KOPT-K1 (cell line): Measurements from ENCODE around the gene CES1.
"Not testable (repeated sequence)": the region's sequence is repeated elsewhere in the genome, so short reads cannot be mapped to it uniquely, and the experiment has no call there.

Experiments used
- H3K27ac ChIP-seq: fragments of 200-600 bp; sonication (generic); 2 replicates; pipeline ENCODE4 v1.5.1; 2016; ENCODE audit warnings: antibody characterized with exemption, mild to moderate bottlenecking, low read depth, low read length; ENCODE audit not compliant: poor library complexity, severe bottlenecking
- H3K36me3 ChIP-seq: fragments of 200-600 bp; sonication (generic); 2 replicates; pipeline ENCODE4 v1.5.1; 2017; ENCODE audit warnings: antibody characterized with exemption, mild to moderate bottlenecking, low read length, moderate library complexity; ENCODE audit not compliant: insufficient read depth
- H3K9me3 ChIP-seq: fragments of 200-600 bp; sonication (generic); 2 replicates; pipeline ENCODE4 v1.5.1; 2017; ENCODE audit warnings: antibody characterized with exemption, low read length, mild to moderate bottlenecking; ENCODE audit not compliant: insufficient read depth, poor library complexity, severe bottlenecking

Gene CES1

GRCh38 chr16:55782091-55782792 is 50.7 kb downstream of the CES1 start:
- not testable (repeated sequence) for H3K27ac ChIP-seq, H3K9me3 ChIP-seq, H3K36me3 ChIP-seq

GRCh38 chr16:55781456-55781855 is 51.4 kb downstream of the CES1 start:
- H3K9me3 ChIP-seq, H3K36me3 ChIP-seq, H3K27ac ChIP-seq: not testable (repeated sequence)

GRCh38 chr16:55780095-55780407 is 52.8 kb downstream of the CES1 start:
- H3K36me3 ChIP-seq, H3K9me3 ChIP-seq, H3K27ac ChIP-seq: not testable (repeated sequence)

- no peaks in the 10 kb centered on the region for H3K36me3 ChIP-seq
- no peaks in the 10 kb centered on the region for H3K9me3 ChIP-seq
- no peak overlapping the region for H3K27ac ChIP-seq
Observed at GRCh38 chr16:55779402-55780094, 53.3 kb downstream of the CES1 start.

GRCh38 chr16:55778757-55779156 is 54.1 kb downstream of the CES1 start:
- H3K27ac ChIP-seq, result no peak overlapping the region
- no peaks in the 10 kb centered on the region for H3K9me3 ChIP-seq
- H3K36me3 ChIP-seq, result no peaks in the 10 kb centered on the region

GRCh38 chr16:55775857-55776256 is 57.0 kb downstream of the CES1 start:
- Histone ChIP-seq H3K36me3 (no peaks in the 10 kb centered on the region), H3K27ac (no peak overlapping the region), H3K9me3 (no peaks in the 10 kb centered on the region)

GRCh38 chr16:55773859-55774549 is 58.9 kb downstream of the CES1 start:
- Histone ChIP-seq H3K9me3 (no peaks in the 10 kb centered on the region), H3K36me3 (no peaks in the 10 kb centered on the region)

GRCh38 chr16:55765161-55765560 is 67.7 kb downstream of the CES1 start:
- Histone ChIP-seq H3K9me3 (no peaks in the 10 kb centered on the region), H3K27ac (no peak overlapping the region), H3K36me3 (no peaks in the 10 kb centered on the region)

More at GRCh38 chr16:55773859-55774549, 58.9 kb downstream of the CES1 start:
- H3K27ac ChIP-seq, result no peak overlapping the region

DNA sequence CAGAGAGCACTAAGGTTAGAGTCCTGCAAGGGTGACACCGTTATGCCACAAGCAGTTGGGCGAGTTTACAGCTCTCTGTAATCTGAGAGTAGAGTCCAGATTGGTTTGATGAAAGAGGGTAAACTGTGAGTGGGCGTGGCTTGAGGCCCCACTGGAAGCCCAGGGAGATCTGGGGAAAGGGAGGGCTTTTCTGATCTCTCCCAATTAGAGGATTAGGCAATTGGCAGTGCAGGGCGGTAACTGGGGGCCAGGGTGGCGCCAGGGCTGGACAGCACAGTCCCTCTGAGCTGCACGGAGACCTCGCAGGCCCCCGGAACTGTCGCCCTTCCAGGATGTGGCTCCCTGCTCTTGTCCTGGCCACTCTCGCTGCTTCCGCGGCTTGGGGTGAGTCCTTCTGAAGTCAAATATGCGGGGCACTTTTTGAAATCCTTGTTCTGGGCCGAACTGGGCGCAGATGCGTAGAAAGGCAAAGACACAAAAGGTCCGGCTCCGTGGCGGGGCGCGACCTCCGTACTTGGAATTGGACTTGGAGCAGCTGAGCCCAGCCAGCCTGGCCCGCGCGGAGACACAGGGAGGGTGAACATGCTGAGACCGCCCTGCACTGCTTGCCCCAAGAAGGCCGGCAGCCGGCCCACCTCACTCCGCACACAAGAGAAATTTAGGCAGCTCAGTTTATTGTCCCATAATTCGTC is 72.4 kb downstream of the CES1 start:
- Histone ChIP-seq H3K9me3 (no peaks in the 10 kb centered on the region), H3K27ac (no peak overlapping the region)

GRCh38 chr16:55759965-55760309 is 73.0 kb downstream of the CES1 start:
- H3K36me3 ChIP-seq, H3K9me3 ChIP-seq, H3K27ac ChIP-seq: not testable (repeated sequence)

More for the DNA sequence above, 72.4 kb downstream of the CES1 start:
- H3K36me3 ChIP-seq, result no peaks in the 10 kb centered on the region

- peaks cover 10% of the 10 kb centered on the region for H3K9me3 ChIP-seq
- not testable (repeated sequence) for H3K27ac ChIP-seq, H3K36me3 ChIP-seq
Observed at GRCh38 chr16:55757595-55758527, 75.0 kb downstream of the CES1 start.

DNA sequence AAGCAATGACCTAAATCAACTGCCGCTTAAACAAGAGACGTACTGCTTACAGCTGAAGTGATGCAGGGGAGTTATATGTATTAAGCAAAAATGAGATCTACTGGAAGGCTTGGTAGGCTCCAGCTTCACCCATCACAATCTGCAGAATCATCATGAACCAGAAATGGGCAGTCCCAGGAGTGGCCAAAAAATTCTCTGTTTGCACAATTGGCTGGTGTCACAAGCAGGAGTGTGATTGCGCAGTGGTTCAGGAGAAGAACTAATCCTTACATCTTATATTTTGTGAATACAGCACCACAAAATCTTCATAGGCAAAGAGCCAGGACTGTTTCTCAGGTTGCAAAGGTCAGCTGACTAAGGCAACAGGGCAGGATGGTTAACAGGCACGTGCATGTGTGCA is 75.9 kb downstream of the CES1 start:
- H3K9me3 ChIP-seq, result peaks cover 15% of the 10 kb centered on the region
- no peak overlapping the region for H3K27ac ChIP-seq

DNA sequence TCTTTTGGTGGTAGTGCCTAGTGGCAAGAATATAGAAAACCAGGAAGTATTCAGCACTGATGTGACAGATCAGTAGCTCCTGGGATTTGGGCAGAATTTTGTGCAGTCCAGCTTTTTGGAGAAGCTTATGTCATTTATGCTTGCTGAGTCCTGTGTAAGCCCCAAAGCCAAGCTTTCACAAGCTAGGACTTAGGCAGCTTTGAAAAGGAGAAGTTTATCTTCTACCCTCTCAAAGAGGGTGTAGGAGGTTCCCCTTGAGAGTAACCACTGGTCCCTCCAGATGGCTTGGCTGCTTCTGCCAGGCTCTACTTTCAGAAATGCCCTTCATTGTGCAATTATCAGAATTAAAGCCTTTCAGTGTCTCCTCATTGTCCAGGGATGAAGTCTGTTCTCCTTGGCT is 78.8 kb downstream of the CES1 start:
- Histone ChIP-seq H3K9me3 (peaks cover 15% of the 10 kb centered on the region), H3K27ac (no peak overlapping the region), H3K36me3 (no peaks in the 10 kb centered on the region)

More for the DNA sequence above, 75.9 kb downstream of the CES1 start:
- H3K36me3 ChIP-seq, result no peaks in the 10 kb centered on the region

DNA sequence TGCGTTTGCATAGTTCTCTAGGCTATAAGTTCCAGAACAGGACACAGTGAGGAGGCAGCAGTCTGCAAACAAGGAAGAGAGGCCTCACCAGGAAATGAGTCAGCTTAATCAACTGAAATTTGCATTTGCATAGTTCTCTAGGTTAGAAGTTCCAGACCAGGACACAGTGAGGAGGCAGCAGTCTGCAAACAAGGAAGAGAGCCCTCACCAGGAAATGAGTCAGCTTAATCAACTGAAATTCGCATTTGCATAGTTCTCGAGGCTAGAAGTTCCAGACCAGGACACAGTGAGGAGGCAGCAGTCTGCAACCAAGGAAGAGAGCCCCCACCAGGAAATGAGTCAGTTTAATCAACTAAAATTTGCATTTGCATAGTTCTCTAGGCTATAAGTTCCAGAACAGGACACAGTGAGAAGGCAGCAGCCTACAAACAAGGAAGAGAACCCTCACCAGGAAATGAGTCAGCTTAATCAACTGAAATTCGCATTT is 79.7 kb downstream of the CES1 start:
- not testable (repeated sequence) for H3K36me3 ChIP-seq, H3K27ac ChIP-seq
- H3K9me3 ChIP-seq, result peaks cover 15% of the 10 kb centered on the region
